GM12873 (cell line): Measurements from ENCODE around the gene KLHL11.

Experiments used
- CTCF ChIP-seq: IDR thresholded peaks from 2 replicates; pipeline ENCODE4 v1.5.1; 2012; ENCODE audit warnings: low read depth, mild to moderate bottlenecking, moderate library complexity, low read length, control low read depth; ENCODE audit not compliant: insufficient read depth; ENCODE audit errors: missing control alignments

The KLHL11 gene

GRCh38 chr17:41895617-41896016 lies 30.4 kb upstream of the KLHL11 start:
- TF ChIP-seq CTCF: no peak

GRCh38 chr17:41894791-41895331 lies 29.6 kb upstream of the KLHL11 start:
- TF ChIP-seq CTCF: no peak

GRCh38 chr17:41893384-41893783 lies 28.2 kb upstream of the KLHL11 start:
- no peak for TF ChIP-seq CTCF

DNA sequence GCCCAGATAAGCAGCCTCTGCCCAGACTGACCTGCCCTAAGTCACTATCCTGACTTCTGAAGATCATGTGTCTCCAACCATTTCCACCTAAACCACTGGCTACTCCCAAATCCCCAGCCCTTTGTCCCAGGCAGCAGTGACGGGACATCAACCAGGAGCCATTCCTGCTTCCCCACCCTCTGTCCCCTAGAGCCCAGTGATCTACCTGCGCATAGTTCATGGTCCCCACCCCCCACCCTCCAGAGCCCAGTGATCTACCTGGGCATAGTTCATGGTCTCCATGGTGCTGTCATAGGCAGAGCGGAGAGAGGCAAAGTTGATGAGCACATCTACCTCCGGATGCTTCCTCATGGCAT lies 26.8 kb upstream of the KLHL11 start:
- TF ChIP-seq CTCF: no peak

DNA sequence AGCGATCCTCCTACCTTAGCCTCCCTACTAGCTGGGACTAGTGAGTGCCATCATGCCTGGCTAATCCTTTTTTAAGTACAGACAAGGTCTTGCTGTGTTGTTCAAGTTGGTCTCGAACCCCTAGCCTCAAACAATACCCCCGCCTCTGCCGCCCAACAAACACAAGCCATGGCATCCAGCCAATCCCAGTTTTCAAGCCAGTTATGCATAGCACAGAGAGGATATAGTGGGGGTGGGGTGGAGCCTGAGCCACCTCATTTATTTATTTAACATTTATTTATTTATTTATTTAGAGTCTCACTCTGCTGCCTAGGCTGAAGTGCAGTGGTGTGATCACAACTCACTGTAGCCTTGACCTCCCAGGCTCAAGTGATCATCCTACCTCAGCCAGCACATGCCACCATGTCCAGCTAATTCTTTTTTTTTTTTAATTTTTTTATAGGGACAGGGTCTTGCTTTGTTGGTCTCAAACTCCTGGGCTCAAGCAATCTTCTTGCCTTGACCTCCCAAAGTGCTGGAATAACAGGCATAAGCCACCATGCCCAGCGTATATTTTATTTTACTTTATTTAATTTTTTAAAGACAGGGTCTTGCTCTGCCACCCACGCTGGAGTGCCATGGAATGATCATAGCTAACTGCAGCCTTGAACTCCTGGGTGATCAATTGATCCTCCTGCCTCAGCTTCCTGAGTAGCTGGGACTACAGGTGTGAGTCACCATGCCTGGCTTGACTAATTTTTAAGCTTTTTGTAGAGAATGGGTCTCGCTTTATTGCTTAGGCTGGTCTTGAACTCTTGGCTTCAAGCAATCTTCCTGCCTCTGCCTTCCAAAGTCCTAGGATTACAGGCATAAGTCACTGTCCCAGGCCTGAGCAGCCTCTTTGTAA lies 26.2 kb upstream of the KLHL11 start:
- TF ChIP-seq CTCF: no peak

DNA sequence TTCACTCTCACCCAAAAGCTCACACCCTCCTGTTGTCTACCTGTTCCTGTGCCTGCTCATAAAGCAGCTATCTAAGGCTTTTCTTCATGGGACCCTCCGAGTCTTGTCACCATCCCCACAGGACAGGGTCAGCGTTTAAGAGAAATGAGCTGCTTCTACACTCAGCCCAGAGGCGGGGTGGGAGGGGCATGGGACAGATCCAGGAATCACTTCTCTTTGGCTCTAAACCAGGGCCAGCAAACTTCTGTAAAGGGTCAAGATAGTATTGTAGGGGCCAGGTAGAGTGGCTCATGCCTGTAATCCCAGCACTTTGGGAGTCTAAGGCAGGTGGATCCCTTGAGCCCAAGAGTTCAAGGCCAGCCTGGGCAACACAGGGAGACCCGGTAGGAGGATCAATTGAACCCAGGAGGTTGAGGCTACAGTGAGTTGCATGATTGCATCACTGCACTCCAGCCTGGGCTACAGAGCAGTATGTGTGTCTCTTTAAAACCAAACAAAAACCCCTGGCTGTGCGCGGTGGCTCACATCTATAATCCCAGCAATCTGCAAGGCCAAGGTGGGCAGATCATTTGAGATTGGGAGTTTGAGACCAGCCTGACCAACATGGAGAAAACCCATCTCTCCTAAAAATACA lies 23.2 kb upstream of the KLHL11 start:
- no peak for TF ChIP-seq CTCF

GRCh38 chr17:41885733-41886132 lies 20.5 kb upstream of the KLHL11 start:
- peak; percentile 33 for TF ChIP-seq CTCF
